Gastrocnemius medialis (tissue), 4 donors: ENCODE measurements around the gene TANGO6.

Experiments used
- CTCF ChIP-seq, 5 experiments: fragments of 450-650 bp in 3 of 5; fragments of 200-600 bp in 2 of 5; sonication (generic) in 2 of 5; IDR thresholded peaks in 4 of 5; conservative IDR thresholded peaks in 1 of 5; 1 replicate in 4 of 5; 2 replicates in 1 of 5; pipeline ENCODE4 v1.5.1; 2016 to 2019; ENCODE audit warnings: antibody characterized with exemption in 5 of 5, mild to moderate bottlenecking in 3 of 5, moderate library complexity in 3 of 5
- POLR2A ChIP-seq, 2 donors: fragments of 450-650 bp; IDR thresholded peaks; one replicate each; pipeline ENCODE4 v1.6.1; 2017; ENCODE audit warnings: antibody characterized with exemption in 2 of 2, mild to moderate bottlenecking in 2 of 2, moderate library complexity in 2 of 2

- no peak for TF ChIP-seq CTCF (IDR thresholded peaks at IDR 0.05 in 4 of 5, conservative IDR thresholded peaks at IDR 0.05 in 1 of 5)
- TF ChIP-seq POLR2A (IDR thresholded peaks at IDR 0.05) = no peak
These were observed 169.6 kb downstream of the TANGO6 start for GRCh38 chr16:69012906-69013305.
